Esophagus squamous epithelium (tissue), 4 donors: ENCODE data around the gene WSB1.

Source experiments
- CTCF ChIP-seq, 6 experiments: fragments of 450-650 bp in 4 of 6; fragments of 200-600 bp in 2 of 6; sonication (generic) in 2 of 6; IDR thresholded peaks; one replicate each; pipeline ENCODE4 v1.5.1; 2016 to 2019; ENCODE audit warnings: antibody characterized with exemption in 6 of 6, mild to moderate bottlenecking in 4 of 6, moderate library complexity in 4 of 6
- POLR2A ChIP-seq, 4 donors: fragments of 450-650 bp; IDR thresholded peaks; one replicate each; pipeline ENCODE4 v1.6.1; 2017; ENCODE audit warnings: antibody characterized with exemption in 4 of 4, mild to moderate bottlenecking in 4 of 4, moderate library complexity in 3 of 4

- TF ChIP-seq CTCF (IDR thresholded peaks at IDR 0.05) (no peak), POLR2A (IDR thresholded peaks at IDR 0.05) (no peak)
These were observed 29.8 kb downstream of the WSB1 start for GRCh38 chr17:27323538-27324215.
